GM12878 (cell line): Measurements from ENCODE around the gene NRP2. TPM values are rescaled to one million over a fixed set of nuclear protein-coding genes. Genes with fewer than 3 reads are reported as not detected.

Experiments used
- ATAC-seq: fragments of 200-7000 bp; cut with Tn5 transposase; 3 replicates; pipeline ENCODE4 v1.9.1; 2020; ENCODE audit warnings: mild to moderate bottlenecking, moderate library complexity
- BruUV-seq: library from RNA; stranded (reverse); fragments of 400-500 nt; replicated peaks from 2 replicates; lab custom pipeline; 2021; lab: Mats Ljungman, UMichigan
- CTCF ChIA-PET: fragments of 300-600 bp; sonication (Branson Sonifier 250); formaldehyde crosslinking; extraction: SDS; loops from one replicate; lab custom pipeline; 2021; ENCODE audit warnings: inconsistent platforms; lab: Yijun Ruan, JAX
- POLR2A ChIA-PET: fragments of 350-600 bp; formaldehyde crosslinking; extraction: SDS; loops from one replicate; lab custom pipeline; 2021; ENCODE audit warnings: inconsistent platforms; lab: Charles Lee
- RAD21 ChIA-PET: fragments of 300-600 bp; sonication (Branson Sonifier 250); formaldehyde crosslinking; loops from one replicate; lab custom pipeline; 2023; ENCODE audit warnings: antibody characterized with exemption; ENCODE audit not compliant: unreplicated experiment; lab: Charles Lee
- SMC1A ChIA-PET: fragments of 300-600 bp; sonication (Branson Sonifier 250); formaldehyde crosslinking; loops from one replicate; lab custom pipeline; 2023; ENCODE audit not compliant: unreplicated experiment, uncharacterized antibody; lab: Charles Lee
- DNase-seq: peaks from one replicate; pipeline ENCODE4 v3.0.0-alpha.2; 2011; ENCODE audit warnings: low read depth, low spot score
- FAIRE-seq: peaks from 3 replicates; lab custom pipeline; 2011; peaks lifted over from hg19 to GRCh38; lab: Jason Lieb, UNC
- H2AFZ ChIP-seq: 2 replicates; pipeline ENCODE4 v1.6.0; 2011; ENCODE audit warnings: low read depth, low read length, control low read depth; ENCODE audit not compliant: control insufficient read depth
- H3K27ac ChIP-seq: 2 replicates; pipeline ENCODE4 v1.5.1; 2011; ENCODE audit warnings: control low read depth; ENCODE audit not compliant: control insufficient read depth, insufficient read depth
- H3K27me3 ChIP-seq, 2 experiments: replicated peaks in 1 of 2; 2 replicates each; pipeline versions ENCODE4 v1.6.0 to v1.6.1; 2011; ENCODE audit warnings: low read length in 1 of 2; ENCODE audit not compliant: control insufficient read depth in 2 of 2, insufficient read depth in 2 of 2
- H3K36me3 ChIP-seq, 2 experiments: 2 replicates each; pipeline ENCODE4 v1.5.1; 2011; ENCODE audit warnings: low read length in 1 of 2; ENCODE audit not compliant: control insufficient read depth in 2 of 2, insufficient read depth in 2 of 2
- H3K4me1 ChIP-seq: 2 replicates; pipeline ENCODE4 v1.6.1; 2011; ENCODE audit warnings: mild to moderate bottlenecking, low read length, moderate library complexity, mixed read lengths; ENCODE audit not compliant: control insufficient read depth, insufficient read depth
- H3K4me2 ChIP-seq: 2 replicates; pipeline ENCODE4 v1.6.0; 2011; ENCODE audit warnings: control low read depth; ENCODE audit not compliant: control insufficient read depth, insufficient read depth
- H3K4me3 ChIP-seq: fragments of 200-600 bp; sonication (generic); 2 replicates; pipeline ENCODE4 v1.5.1; 2016
- H3K79me2 ChIP-seq: 2 replicates; pipeline ENCODE4 v1.6.0; 2011; ENCODE audit warnings: low read length; ENCODE audit not compliant: control insufficient read depth, insufficient read depth
- H3K9ac ChIP-seq: 2 replicates; pipeline ENCODE4 v1.8.0; 2011; ENCODE audit warnings: low read length, control low read depth, mixed read lengths; ENCODE audit not compliant: control insufficient read depth, insufficient read depth
- H3K9me3 ChIP-seq: replicated peaks from 3 replicates; pipeline ENCODE4 v1.5.1; 2011; ENCODE audit warnings: mild to moderate bottlenecking, low read length; ENCODE audit not compliant: control insufficient read depth, insufficient read depth
- H4K20me1 ChIP-seq: 2 replicates; pipeline ENCODE4 v1.6.0; 2011; ENCODE audit not compliant: control insufficient read depth, insufficient read depth
- CBFB ChIP-seq: IDR thresholded peaks from 2 replicates; pipeline ENCODE4 v1.6.1; 2016; ENCODE audit warnings: antibody characterized with exemption, low read depth
- CREB1 ChIP-seq: IDR thresholded peaks from 2 replicates; pipeline ENCODE4 v1.6.1; 2012; ENCODE audit warnings: low read depth, mild to moderate bottlenecking, inconsistent platforms
- DPF2 ChIP-seq: fragments of 450-650 bp; IDR thresholded peaks from 2 replicates; pipeline ENCODE4 v1.6.1; 2017; ENCODE audit warnings: mild to moderate bottlenecking
- EED ChIP-seq: sonication (generic); IDR thresholded peaks from 2 replicates; pipeline ENCODE4 v1.6.1; 2016; ENCODE audit warnings: antibody characterized with exemption, low read depth
- KAT2A ChIP-seq: conservative IDR thresholded peaks from 2 replicates; pipeline ENCODE4 v1.6.1; 2011; ENCODE audit warnings: low read depth, low read length; ENCODE audit not compliant: control insufficient read depth
- KLF5 ChIP-seq: fragments of 450-650 bp; IDR thresholded peaks from 2 replicates; pipeline ENCODE4 v1.6.1; 2014; ENCODE audit warnings: mild to moderate bottlenecking; ENCODE audit not compliant: partially characterized antibody
- NBN ChIP-seq: fragments of 450-650 bp; IDR thresholded peaks from 2 replicates; pipeline ENCODE4 v1.6.1; 2016
- NFXL1 ChIP-seq: fragments of 450-650 bp; IDR thresholded peaks from 2 replicates; pipeline ENCODE4 v1.6.1; 2017; ENCODE audit warnings: antibody characterized with exemption, mild to moderate bottlenecking, borderline replicate concordance
- RCOR1 ChIP-seq: conservative IDR thresholded peaks from 2 replicates; pipeline ENCODE4 v1.6.1; 2012; ENCODE audit warnings: low read depth, low read length, improper control_type of control experiment
- RFX5 ChIP-seq: IDR thresholded peaks from 2 replicates; pipeline ENCODE4 v1.6.1; 2011; ENCODE audit warnings: low read depth, low read length, improper control_type of control experiment
- ZNF384 ChIP-seq: IDR thresholded peaks from 2 replicates; pipeline ENCODE4 v1.6.1; 2012; ENCODE audit warnings: low read depth, mild to moderate bottlenecking, low read length, improper control_type of control experiment, borderline replicate concordance
- ZZZ3 ChIP-seq: IDR thresholded peaks from 2 replicates; pipeline ENCODE4 v1.6.1; 2011; ENCODE audit warnings: low read depth; ENCODE audit not compliant: control insufficient read depth, insufficient read length
- WGBS: methylation state at CpG from one replicate; pipeline ENCODE4 v1.1.6; 2016; ENCODE audit warnings: low lambda C conversion rate; ENCODE audit not compliant: insufficient replicate concordance, insufficient coverage; ENCODE audit errors: missing lambda C conversion rate; 5-methylcytosine and 5-hydroxymethylcytosine counted together
- in situ Hi-C: fragments of 300-500 bp; cut with MboI; formaldehyde crosslinking; loops from 9 replicates; pipeline ENCODE4 v1.14.3; 2018; ENCODE audit warnings: mixed read lengths
- intact Hi-C: fragments of 100-400 bp; cut with micrococcal nuclease; formaldehyde crosslinking; loops from one replicate; pipeline ENCODE4 v1.14.2; 2022; ENCODE audit not compliant: unreplicated experiment
- polyA plus RNA-seq, 11 experiments: library from polyadenylated mRNA; depleted of rRNA in 4 of 11; unstranded in 6 of 11; stranded (reverse) in 5 of 11; fragments of >200 nt; fragmentation: Nextera tagmentation in 4 of 11; fragmentation: Illumina TruSeq in 1 of 11; extraction: Ambion mirVana in 4 of 11; extraction: Trizol in 1 of 11; gene quantifications; 1 replicate in 1 of 11; 2 replicates in 10 of 11; pipeline versions ENCODE4 v1.2.1 to v1.2.3, GENCODE V29; 2011 to 2016; ENCODE audit warnings: inconsistent platforms in 2 of 11, missing spikeins in 2 of 11, low read depth in 1 of 11
- total RNA-seq, 4 experiments: library from RNA; depleted of rRNA in 3 of 4; stranded (reverse); fragments of >200 nt in 3 of 4; fragmentation: Illumina TruSeq in 1 of 4; extraction: Trizol in 1 of 4; gene quantifications; 2 replicates each; pipeline versions ENCODE4 v1.2.1 to v1.2.3, GENCODE V29; 2013 to 2021
- TF ChIP-seq, protein P1 (sequence below): fragments of 450-650 bp; IDR thresholded peaks from 2 replicates; pipeline ENCODE4 v1.6.1; 2017; ENCODE audit warnings: mild to moderate bottlenecking, moderate library complexity
- TF ChIP-seq, protein P2 (sequence below): fragments of 450-650 bp; IDR thresholded peaks from 2 replicates; pipeline ENCODE4 v1.6.1; 2018; ENCODE audit warnings: mild to moderate bottlenecking, low read depth, moderate library complexity; ENCODE audit not compliant: partially characterized antibody
- TF ChIP-seq, protein P3 (sequence below): IDR thresholded peaks from 2 replicates; pipeline ENCODE4 v1.6.1; 2011; ENCODE audit warnings: low read depth, mild to moderate bottlenecking, low read length, moderate library complexity, borderline replicate concordance; ENCODE audit errors: extremely low read depth
- TF ChIP-seq, protein P4 (sequence below): IDR thresholded peaks from 2 replicates; pipeline ENCODE4 v1.6.1; 2012; ENCODE audit warnings: low read depth, low read length, improper control_type of control experiment

NRP2 gene
- total and polyA plus RNA-seq, 10 of the 15 experiments (the other 5 are each of a cell fraction or from before 2014, with no cell fraction given) = 0.06 to 1.2 (median 0.46) TPM

GRCh38 chr2:205739620-205740019, 57.3 kb downstream of the NRP2 start (continued):
- TF ChIP-seq, protein P1, sequence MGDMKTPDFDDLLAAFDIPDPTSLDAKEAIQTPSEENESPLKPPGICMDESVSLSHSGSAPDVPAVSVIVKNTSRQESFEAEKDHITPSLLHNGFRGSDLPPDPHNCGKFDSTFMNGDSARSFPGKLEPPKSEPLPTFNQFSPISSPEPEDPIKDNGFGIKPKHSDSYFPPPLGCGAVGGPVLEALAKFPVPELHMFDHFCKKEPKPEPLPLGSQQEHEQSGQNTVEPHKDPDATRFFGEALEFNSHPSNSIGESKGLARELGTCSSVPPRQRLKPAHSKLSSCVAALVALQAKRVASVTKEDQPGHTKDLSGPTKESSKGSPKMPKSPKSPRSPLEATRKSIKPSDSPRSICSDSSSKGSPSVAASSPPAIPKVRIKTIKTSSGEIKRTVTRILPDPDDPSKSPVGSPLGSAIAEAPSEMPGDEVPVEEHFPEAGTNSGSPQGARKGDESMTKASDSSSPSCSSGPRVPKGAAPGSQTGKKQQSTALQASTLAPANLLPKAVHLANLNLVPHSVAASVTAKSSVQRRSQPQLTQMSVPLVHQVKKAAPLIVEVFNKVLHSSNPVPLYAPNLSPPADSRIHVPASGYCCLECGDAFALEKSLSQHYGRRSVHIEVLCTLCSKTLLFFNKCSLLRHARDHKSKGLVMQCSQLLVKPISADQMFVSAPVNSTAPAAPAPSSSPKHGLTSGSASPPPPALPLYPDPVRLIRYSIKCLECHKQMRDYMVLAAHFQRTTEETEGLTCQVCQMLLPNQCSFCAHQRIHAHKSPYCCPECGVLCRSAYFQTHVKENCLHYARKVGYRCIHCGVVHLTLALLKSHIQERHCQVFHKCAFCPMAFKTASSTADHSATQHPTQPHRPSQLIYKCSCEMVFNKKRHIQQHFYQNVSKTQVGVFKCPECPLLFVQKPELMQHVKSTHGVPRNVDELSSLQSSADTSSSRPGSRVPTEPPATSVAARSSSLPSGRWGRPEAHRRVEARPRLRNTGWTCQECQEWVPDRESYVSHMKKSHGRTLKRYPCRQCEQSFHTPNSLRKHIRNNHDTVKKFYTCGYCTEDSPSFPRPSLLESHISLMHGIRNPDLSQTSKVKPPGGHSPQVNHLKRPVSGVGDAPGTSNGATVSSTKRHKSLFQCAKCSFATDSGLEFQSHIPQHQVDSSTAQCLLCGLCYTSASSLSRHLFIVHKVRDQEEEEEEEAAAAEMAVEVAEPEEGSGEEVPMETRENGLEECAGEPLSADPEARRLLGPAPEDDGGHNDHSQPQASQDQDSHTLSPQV = no peak

DNA sequence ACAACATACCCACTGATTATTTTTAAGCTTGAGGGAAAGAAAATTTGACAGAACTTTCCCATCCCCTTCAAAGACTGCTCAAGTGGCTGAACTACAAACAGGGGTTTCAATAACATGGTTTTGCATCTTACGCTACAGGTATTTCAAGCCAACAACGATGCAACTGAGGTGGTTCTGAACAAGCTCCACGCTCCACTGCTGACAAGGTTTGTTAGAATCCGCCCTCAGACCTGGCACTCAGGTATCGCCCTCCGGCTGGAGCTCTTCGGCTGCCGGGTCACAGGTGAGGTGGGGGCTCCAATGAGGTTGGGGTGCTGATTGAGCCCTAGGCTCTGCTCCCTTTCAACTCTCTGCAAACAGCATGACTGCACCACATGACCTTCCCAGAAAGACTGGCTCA, 58.1 kb downstream of the NRP2 start:
- ChIA-PET CTCF (interaction anchor here (1.3 kb wide), 1 partner anchor 29 kb away, joined by 3 read pairs; no protein-coding TSS in a partner anchor), RAD21 (no interaction called here), SMC1A (interaction anchor here (1.4 kb wide), 1 partner anchor 34 kb away, joined by 4 read pairs; no protein-coding TSS in a partner anchor), POLR2A (interaction anchor here (1.4 kb wide), 1 partner anchor 35 kb away, joined by 3 read pairs; no protein-coding TSS in a partner anchor)
- intact Hi-C loops (no loop called here), in situ Hi-C loops (no loop called here)
- no peak for DNase-seq
- BruUV-seq = no TSS peak
- Histone ChIP-seq H2AFZ (no peak overlapping the region), H3K27me3 (no peaks in the 10 kb centered on the region; a peak in 1 of 4 replicates), H3K4me3 (no peak overlapping the region), H4K20me1 (no peaks in the 10 kb centered on the region), H3K79me2 (no peaks in the 10 kb centered on the region), H3K9me3 (no peaks in the 10 kb centered on the region), H3K27ac (no peak overlapping the region), H3K4me1 (no peaks in the 10 kb centered on the region), H3K9ac (no peak overlapping the region), H3K36me3 (no peaks in the 10 kb centered on the region), H3K4me2 (no peak overlapping the region)
- FAIRE-seq = no peak
- ATAC-seq = no peak
- 65% methylated on average over 8 of the region's 8 CpGs for WGBS
- no peak for TF ChIP-seq CBFB
- TF ChIP-seq RFX5 = no peak
- no peak for TF ChIP-seq NBN
- TF ChIP-seq, protein P2, sequence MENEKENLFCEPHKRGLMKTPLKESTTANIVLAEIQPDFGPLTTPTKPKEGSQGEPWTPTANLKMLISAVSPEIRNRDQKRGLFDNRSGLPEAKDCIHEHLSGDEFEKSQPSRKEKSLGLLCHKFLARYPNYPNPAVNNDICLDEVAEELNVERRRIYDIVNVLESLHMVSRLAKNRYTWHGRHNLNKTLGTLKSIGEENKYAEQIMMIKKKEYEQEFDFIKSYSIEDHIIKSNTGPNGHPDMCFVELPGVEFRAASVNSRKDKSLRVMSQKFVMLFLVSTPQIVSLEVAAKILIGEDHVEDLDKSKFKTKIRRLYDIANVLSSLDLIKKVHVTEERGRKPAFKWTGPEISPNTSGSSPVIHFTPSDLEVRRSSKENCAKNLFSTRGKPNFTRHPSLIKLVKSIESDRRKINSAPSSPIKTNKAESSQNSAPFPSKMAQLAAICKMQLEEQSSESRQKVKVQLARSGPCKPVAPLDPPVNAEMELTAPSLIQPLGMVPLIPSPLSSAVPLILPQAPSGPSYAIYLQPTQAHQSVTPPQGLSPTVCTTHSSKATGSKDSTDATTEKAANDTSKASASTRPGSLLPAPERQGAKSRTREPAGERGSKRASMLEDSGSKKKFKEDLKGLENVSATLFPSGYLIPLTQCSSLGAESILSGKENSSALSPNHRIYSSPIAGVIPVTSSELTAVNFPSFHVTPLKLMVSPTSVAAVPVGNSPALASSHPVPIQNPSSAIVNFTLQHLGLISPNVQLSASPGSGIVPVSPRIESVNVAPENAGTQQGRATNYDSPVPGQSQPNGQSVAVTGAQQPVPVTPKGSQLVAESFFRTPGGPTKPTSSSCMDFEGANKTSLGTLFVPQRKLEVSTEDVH = no peak
- TF ChIP-seq KLF5 = no peak
- TF ChIP-seq CREB1 = no peak
- TF ChIP-seq DPF2 = no peak
- TF ChIP-seq KAT2A = no peak
- TF ChIP-seq ZNF384 = no peak
- no peak for TF ChIP-seq NFXL1
- TF ChIP-seq, protein P3, sequence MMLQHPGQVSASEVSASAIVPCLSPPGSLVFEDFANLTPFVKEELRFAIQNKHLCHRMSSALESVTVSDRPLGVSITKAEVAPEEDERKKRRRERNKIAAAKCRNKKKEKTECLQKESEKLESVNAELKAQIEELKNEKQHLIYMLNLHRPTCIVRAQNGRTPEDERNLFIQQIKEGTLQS = no peak
- TF ChIP-seq, protein P4, sequence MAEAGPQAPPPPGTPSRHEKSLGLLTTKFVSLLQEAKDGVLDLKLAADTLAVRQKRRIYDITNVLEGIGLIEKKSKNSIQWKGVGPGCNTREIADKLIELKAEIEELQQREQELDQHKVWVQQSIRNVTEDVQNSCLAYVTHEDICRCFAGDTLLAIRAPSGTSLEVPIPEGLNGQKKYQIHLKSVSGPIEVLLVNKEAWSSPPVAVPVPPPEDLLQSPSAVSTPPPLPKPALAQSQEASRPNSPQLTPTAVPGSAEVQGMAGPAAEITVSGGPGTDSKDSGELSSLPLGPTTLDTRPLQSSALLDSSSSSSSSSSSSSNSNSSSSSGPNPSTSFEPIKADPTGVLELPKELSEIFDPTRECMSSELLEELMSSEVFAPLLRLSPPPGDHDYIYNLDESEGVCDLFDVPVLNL = no peak
- no peak for TF ChIP-seq ZZZ3
- no peak for TF ChIP-seq EED
- no peak for TF ChIP-seq RCOR1
